Natural killer cell (primary cell): ENCODE data around the gene RELL1. TPM values are rescaled to one million over a fixed set of nuclear protein-coding genes. Genes with fewer than 3 reads are reported as not detected.

Experiments
- ATAC-seq, 3 donors: fragments of 150-1000 bp in 2 of 3; fragments of 200-7000 bp in 1 of 3; cut with Tn5 transposase; 1 replicate in 1 of 3; 2 replicates in 2 of 3; pipeline ENCODE4 v1.10.0; 2021; ENCODE audit warnings: mild to moderate bottlenecking in 2 of 3, moderate library complexity in 2 of 3
- DNase-seq, 2 donors: peaks; one replicate each; pipeline versions ENCODE4 v3.0.0 to v3.0.0-alpha.2; 2013 to 2021; ENCODE audit warnings: mixed read lengths in 1 of 2
- H3K27ac ChIP-seq: one replicate; pipeline ENCODE4 v1.5.1; 2013; ENCODE audit warnings: mild to moderate bottlenecking, low read length
- H3K27me3 ChIP-seq: one replicate; pipeline ENCODE4 v1.6.1; 2013; ENCODE audit warnings: low read length; ENCODE audit not compliant: control insufficient read depth, insufficient read depth
- H3K36me3 ChIP-seq: one replicate; pipeline ENCODE4 v1.6.1; 2013; ENCODE audit warnings: low read length; ENCODE audit not compliant: control insufficient read depth, insufficient read depth
- H3K4me1 ChIP-seq: one replicate; pipeline ENCODE4 v1.6.1; 2013; ENCODE audit warnings: low read length; ENCODE audit not compliant: control insufficient read depth, insufficient read depth
- H3K4me3 ChIP-seq: one replicate; pipeline ENCODE4 v1.5.1; 2013; ENCODE audit warnings: low read length
- H3K9me3 ChIP-seq: one replicate; pipeline ENCODE4 v1.6.1; 2013; ENCODE audit warnings: low read length; ENCODE audit not compliant: control insufficient read depth, insufficient read depth
- H3K27ac Mint-ChIP-seq, 2 donors: one replicate each; pipeline ENCODE4 v1.8.0; 2022; ENCODE audit warnings: mild to moderate bottlenecking in 2 of 2, mixed read lengths in 2 of 2, moderate library complexity in 1 of 2
- H3K27me3 Mint-ChIP-seq, 2 donors: one replicate each; pipeline ENCODE4 v1.8.0; 2022; ENCODE audit warnings: low read depth in 2 of 2, mixed read lengths in 2 of 2
- H3K36me3 Mint-ChIP-seq: one replicate; pipeline ENCODE4 v1.8.0; 2022; ENCODE audit warnings: mixed read lengths
- H3K4me1 Mint-ChIP-seq, 2 donors: one replicate each; pipeline ENCODE4 v1.8.0; 2022; ENCODE audit warnings: mixed read lengths in 2 of 2
- H3K4me3 Mint-ChIP-seq: one replicate; pipeline ENCODE4 v1.8.0; 2022; ENCODE audit warnings: mild to moderate bottlenecking, moderate library complexity, mixed read lengths
- H3K9me3 Mint-ChIP-seq, 2 donors: one replicate each; pipeline ENCODE4 v1.8.0; 2022; ENCODE audit warnings: mixed read lengths in 2 of 2
- WGBS: methylation state at CpG from one replicate; pipeline ENCODE4 v1.1.7; 2013; ENCODE audit warnings: missing lambda C conversion rate; ENCODE audit not compliant: insufficient coverage; 5-methylcytosine and 5-hydroxymethylcytosine counted together
- intact Hi-C: fragments of 100-400 bp; cut with micrococcal nuclease; formaldehyde crosslinking; loops from one replicate; pipeline ENCODE4 v1.14.2; 2022
- total RNA-seq, 4 donors: library from RNA; stranded (reverse); fragments of 120-200 nt in 1 of 4; gene quantifications; one replicate each; pipeline versions ENCODE4 v1.2.3 to v1.2.4, GENCODE V29; 2013 to 2022
- TF ChIP-seq, protein P1 (sequence below): fragments of 200-600 bp; IDR thresholded peaks from one replicate; pipeline ENCODE4 v1.8.0; 2022; ENCODE audit warnings: antibody characterized with exemption

The RELL1 gene
- total RNA-seq, 3 donors from 2014 or later (not counting 1 experiment from before 2014, with no cell fraction given): 15.2 to 21.3 (median 15.2) TPM

DNA sequence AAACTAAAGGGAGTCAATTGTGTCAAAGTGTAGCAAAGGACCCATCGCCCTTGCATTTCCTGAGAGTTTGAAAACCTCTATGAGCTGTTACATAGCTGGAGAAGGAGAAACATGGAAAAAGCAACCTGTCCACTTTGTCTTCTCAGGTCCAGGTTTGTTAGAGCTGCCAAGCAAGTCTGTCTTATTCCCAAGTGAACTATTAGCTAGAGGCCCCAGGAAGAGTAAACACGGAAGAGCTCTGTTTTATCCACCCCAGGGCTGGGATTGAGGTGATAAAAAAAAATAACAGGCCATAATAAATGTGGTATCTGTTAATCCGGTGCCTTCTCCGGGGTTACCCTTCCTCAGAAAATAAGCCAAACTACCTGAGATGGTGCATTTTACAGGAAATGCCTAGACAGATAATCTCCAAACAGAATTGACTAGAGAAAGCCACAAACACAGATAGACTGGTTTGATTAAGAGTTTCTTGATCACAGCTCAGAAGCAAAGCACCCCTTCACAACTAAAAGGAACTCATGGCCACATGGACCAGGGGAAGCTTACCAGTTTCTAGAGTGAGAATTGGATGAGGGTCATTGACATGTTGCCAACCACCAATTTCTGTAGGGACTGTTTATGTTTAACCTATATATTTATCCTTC, 35.9 kb upstream of the RELL1 start:
- no peaks in the 10 kb centered on the region for H3K36me3 ChIP-seq
- Mint-ChIP-seq H3K4me1 (no peaks in the 10 kb centered on the region), H3K27ac (no peak overlapping the region), H3K27me3 (peaks cover 4 to 6% of the 10 kb centered on the region in 2 donors), H3K9me3 (no peaks in the 10 kb centered on the region), H3K4me3 (no peak overlapping the region), H3K36me3 (no peaks in the 10 kb centered on the region)
- H3K9me3 ChIP-seq: no peaks in the 10 kb centered on the region
- H3K4me1 ChIP-seq: no peaks in the 10 kb centered on the region
- H3K27me3 ChIP-seq: no peaks in the 10 kb centered on the region
- no peak overlapping the region for H3K4me3 ChIP-seq
- ATAC-seq (no peak), DNase-seq (no peak)
- intact Hi-C loops: no loop called here
- TF ChIP-seq, protein P1, sequence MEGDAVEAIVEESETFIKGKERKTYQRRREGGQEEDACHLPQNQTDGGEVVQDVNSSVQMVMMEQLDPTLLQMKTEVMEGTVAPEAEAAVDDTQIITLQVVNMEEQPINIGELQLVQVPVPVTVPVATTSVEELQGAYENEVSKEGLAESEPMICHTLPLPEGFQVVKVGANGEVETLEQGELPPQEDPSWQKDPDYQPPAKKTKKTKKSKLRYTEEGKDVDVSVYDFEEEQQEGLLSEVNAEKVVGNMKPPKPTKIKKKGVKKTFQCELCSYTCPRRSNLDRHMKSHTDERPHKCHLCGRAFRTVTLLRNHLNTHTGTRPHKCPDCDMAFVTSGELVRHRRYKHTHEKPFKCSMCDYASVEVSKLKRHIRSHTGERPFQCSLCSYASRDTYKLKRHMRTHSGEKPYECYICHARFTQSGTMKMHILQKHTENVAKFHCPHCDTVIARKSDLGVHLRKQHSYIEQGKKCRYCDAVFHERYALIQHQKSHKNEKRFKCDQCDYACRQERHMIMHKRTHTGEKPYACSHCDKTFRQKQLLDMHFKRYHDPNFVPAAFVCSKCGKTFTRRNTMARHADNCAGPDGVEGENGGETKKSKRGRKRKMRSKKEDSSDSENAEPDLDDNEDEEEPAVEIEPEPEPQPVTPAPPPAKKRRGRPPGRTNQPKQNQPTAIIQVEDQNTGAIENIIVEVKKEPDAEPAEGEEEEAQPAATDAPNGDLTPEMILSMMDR: no peak
- 64% methylated on average over 4 of the region's 4 CpGs for WGBS
- H3K27ac ChIP-seq: no peak overlapping the region

DNA sequence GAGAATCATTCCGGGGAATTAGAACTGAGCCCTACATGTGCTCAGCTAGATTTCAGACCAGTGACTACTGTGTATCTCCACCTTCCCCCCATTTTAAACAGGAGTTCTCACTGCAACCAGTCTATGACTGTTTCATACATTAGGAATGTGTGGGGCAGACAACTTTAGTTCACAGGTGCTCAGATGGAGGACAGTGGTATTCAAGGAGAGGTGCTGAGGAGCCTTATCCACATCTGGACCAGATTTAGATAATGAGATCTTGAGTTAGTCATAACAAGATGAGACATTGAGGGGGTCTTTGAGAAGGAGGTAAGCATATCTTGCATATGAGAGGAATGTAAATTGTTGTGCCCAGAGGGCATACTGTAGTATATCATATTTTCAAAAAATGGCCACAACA, 32.8 kb upstream of the RELL1 start:
- no peak for ATAC-seq
- intact Hi-C loops: no loop called here
- H3K27ac Mint-ChIP-seq: no peak overlapping the region
- H3K4me1 Mint-ChIP-seq: no peaks in the 10 kb centered on the region
- TF ChIP-seq, protein P1: no peak
- Histone ChIP-seq H3K27me3 (peaks cover 2% of the 10 kb centered on the region), H3K27ac (no peak overlapping the region), H3K4me3 (no peak overlapping the region), H3K36me3 (no peaks in the 10 kb centered on the region), H3K4me1 (no peaks in the 10 kb centered on the region), H3K9me3 (no peaks in the 10 kb centered on the region)
- 91% methylated on average over 1 of the region's 1 CpG for WGBS
- H3K36me3 Mint-ChIP-seq: no peaks in the 10 kb centered on the region
- H3K27me3 Mint-ChIP-seq: peaks cover 6 to 12% of the 10 kb centered on the region in 2 donors
- DNase-seq: no peak
- no peak overlapping the region for H3K4me3 Mint-ChIP-seq
- no peaks in the 10 kb centered on the region for H3K9me3 Mint-ChIP-seq

GRCh38 chr4:37717576-37717975, 31.4 kb upstream of the RELL1 start:
- H3K27me3 Mint-ChIP-seq: peaks cover 6 to 13% of the 10 kb centered on the region in 2 donors

More at GRCh38 chr4:37717576-37717975, 31.4 kb upstream of the RELL1 start:
- no peaks in the 10 kb centered on the region for H3K4me1 Mint-ChIP-seq
- no peaks in the 10 kb centered on the region for H3K36me3 Mint-ChIP-seq
- Histone ChIP-seq H3K27me3 (peaks cover 2% of the 10 kb centered on the region), H3K27ac (no peak overlapping the region), H3K9me3 (no peaks in the 10 kb centered on the region), H3K4me1 (no peaks in the 10 kb centered on the region), H3K4me3 (no peak overlapping the region), H3K36me3 (no peaks in the 10 kb centered on the region)
- DNase-seq: no peak
- TF ChIP-seq, protein P1: no peak
- H3K4me3 Mint-ChIP-seq: no peak overlapping the region
- intact Hi-C loops: no loop called here
- no peak for ATAC-seq
- no peaks in the 10 kb centered on the region for H3K9me3 Mint-ChIP-seq
- 97% methylated on average over 3 of the region's 4 CpGs for WGBS
- no peak overlapping the region for H3K27ac Mint-ChIP-seq
